SH-SY5Y (cell line): ENCODE results near the gene IL1RAPL2.

Source experiments
- GATA2 ChIP-seq: IDR thresholded peaks from 2 replicates; pipeline ENCODE4 v1.6.1; 2011; ENCODE audit warnings: mild to moderate bottlenecking, low read depth, low read length
- GATA3 ChIP-seq: IDR thresholded peaks from 2 replicates; pipeline ENCODE4 v1.6.1; 2011; ENCODE audit warnings: low read depth, mild to moderate bottlenecking, low read length, moderate library complexity

The IL1RAPL2 gene

DNA sequence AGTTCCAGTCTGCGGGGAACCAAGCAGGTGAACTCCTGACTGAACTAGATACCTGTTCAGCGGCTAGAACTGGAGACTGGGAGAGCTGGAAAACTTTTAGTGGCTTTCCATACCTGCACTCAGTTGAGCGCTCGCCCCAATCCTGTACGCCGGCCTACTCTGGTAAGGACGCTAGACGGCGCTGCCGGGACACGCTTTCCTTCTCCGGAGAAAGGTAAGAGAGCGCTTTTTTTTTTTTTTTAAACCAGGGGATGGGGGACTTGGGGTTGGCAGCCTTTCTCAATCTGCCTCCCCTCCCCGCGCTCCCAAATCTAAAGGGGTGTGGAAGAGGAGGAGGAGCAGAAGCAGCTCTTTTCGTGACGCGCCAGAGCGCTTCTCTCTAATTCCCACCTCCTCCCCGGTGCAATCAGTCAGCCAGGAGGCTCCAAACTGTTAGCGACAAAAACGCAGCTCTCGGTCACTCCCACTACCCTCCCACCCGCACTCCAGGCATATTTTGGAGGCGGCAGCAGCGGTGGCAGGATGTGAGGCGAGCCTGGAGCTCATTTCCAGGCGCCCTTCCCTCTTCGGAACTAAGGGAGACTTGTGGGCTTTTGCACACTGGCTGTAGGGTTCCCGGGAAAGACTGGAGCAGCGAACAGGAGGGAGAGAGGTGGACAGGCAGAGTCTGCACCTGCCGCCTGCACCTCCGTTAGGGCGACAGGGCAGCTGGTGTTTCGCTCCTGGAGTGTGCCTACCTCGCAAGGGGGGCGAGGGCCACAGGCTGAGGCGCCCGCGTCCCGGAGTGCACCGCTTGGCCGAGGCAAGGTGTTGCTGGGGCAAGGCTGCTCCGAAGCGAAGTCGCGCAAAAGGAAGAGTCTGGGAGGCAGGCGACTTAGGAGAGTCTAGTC lies at the start of gene IL1RAPL2:
Gene IL1RAPL2 (plus strand): TSS at position 409 of the 890 bp plus-strand sequence.
- TF ChIP-seq GATA3 (no peak), GATA2 (no peak)

DNA sequence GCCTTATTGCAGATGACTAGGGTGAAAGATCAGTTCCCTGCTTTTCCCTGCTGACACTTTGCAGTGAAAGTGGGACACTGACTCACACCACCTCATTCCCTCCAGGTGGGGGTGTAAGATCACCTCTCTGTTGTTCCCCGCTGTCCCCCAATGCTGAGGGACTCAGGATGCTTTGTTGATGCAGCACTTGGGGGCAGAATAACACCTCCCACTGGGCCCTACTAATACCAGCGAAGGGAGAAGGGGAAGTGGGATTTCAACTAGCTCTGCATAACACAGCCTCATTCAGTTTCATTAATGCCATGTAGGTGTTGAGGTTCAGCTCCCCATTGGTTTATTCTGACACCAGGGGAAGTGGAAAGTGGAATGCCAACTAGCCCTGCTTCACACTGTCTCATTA lies 43.6 kb upstream of the IL1RAPL2 start:
- TF ChIP-seq GATA3 (no peak), GATA2 (no peak)

- no peak for TF ChIP-seq GATA3
- TF ChIP-seq GATA2 = no peak
These were observed 42.1 kb upstream of the IL1RAPL2 start for GRCh38 chrX:104523858-104524257.

DNA sequence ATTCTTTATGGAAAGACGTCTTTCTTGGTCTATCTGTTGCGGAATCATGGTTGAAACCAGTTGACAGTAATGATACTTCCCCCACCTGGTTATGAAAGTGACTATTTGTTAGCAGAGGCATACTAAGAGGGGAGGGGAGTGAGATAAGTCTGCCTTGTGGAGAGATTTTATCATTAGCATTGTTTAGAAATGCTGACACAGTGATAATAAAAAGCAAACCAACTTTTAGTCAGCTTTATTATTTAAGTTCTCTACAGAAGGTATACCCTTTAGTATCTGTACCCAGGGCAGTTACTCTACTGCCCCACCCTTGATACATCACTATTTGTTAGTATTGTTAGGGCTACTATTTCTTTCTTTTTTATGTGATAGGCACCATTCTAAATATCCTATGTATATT lies 26.9 kb upstream of the IL1RAPL2 start:
- TF ChIP-seq GATA3 = no peak
- no peak for TF ChIP-seq GATA2

- no peak for TF ChIP-seq GATA3
These were observed 1.7 kb upstream of the IL1RAPL2 start for GRCh38 chrX:104564335-104564734.

DNA sequence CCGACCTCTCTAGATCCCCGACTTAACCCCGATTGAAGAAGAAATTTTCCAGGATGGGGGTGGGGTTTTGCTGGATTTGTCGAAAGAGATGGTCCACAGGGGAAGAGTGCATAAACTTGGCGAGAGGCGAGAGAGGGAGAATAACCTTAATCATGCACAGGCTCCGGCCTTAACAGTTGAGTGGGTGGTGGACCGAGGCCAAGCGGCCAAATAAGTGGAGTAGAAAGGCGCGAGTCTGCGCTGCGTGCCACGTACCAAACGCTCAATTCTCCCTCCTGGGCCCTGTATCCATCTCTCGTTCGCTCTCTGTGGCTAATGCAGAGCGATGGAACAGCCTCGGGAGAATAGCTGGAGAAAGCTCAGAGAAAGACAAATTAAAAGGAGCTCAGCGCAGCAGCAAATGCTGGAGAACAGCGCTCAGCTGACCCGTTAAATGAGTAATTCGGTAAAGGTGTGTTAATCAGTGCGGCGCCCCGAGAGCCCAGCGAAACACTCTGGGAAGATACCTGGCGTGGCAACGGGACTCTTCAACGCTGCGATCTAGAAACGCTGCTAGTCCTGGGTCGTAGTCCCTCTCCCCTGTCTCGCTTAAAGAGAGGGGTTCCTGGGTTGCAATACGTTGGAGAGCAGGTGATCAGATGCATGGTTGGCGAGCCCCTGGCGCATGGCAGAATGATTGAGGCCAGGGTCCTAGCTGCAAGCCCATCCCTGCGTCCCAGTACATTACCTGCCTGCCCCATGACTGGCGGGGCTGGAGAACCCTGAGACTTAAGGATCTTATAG lies 887 bp upstream of the IL1RAPL2 start:
- no peak for TF ChIP-seq GATA2
- TF ChIP-seq GATA3 = no peak

GRCh38 chrX:104566681-104567501 lies 892 bp downstream of the IL1RAPL2 start:
- TF ChIP-seq GATA3 (no peak), GATA2 (no peak)

DNA sequence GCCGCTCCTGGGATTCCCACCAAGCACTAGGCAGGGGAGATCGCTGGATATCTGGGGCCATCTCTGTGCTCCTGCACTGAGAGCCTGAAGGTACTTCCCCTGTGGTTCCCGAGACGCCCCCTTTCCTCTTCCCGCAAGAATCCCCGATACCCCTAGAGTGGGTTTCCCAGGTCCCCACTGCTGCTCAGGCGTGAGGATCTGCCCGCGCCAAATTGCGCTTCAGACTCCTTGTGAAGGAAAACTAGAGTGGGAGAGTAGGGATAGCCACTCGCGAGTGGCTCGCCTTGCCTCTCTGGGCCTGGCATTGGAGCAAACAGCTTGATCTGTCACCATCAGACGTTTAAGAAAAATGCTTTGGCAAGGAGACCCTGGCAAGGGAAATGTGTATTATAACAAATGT lies 1.5 kb downstream of the IL1RAPL2 start:
- TF ChIP-seq GATA2 (no peak), GATA3 (no peak)

- TF ChIP-seq GATA2 (no peak), GATA3 (no peak)
These were observed 2.4 kb downstream of the IL1RAPL2 start for GRCh38 chrX:104568304-104568915.

DNA sequence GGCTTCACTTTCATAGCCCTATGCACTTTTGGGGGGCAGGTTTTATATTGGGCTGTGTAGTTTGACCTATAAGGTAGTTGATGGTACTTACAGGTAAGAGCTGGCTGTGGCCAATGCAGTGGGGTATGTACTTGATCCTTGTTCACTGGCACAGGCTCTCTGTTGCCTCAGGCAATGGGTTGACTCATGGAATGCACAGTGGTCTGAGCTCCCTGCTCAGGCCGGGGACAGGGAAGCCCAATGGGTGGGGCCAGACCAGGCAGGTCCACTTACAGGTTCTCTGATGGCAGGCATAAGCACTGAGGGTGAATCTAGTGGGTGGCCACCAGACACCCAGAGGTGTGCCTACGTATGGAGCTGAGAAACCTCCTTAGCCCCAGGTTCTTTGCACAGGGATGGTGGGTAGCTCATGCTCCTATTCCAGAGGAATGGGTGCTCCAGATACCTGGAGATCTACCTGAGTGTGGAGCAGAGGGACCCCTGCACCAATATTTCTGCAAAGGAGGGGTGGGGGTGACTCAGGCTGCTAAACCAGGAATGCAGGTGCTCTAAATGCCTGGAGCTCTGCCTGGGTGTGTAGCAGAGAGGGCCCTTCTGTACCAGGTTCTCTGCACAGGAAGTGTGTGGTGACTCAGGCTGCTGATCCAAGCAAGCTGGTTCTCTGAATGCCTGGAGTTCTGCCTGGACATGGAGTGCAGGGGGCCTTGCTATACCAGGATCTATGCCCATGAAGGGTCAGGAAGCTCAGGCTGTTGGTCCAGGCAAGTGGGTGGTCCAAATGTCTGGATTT lies 52.3 kb downstream of the IL1RAPL2 start:
- TF ChIP-seq GATA3 (no peak), GATA2 (no peak)

DNA sequence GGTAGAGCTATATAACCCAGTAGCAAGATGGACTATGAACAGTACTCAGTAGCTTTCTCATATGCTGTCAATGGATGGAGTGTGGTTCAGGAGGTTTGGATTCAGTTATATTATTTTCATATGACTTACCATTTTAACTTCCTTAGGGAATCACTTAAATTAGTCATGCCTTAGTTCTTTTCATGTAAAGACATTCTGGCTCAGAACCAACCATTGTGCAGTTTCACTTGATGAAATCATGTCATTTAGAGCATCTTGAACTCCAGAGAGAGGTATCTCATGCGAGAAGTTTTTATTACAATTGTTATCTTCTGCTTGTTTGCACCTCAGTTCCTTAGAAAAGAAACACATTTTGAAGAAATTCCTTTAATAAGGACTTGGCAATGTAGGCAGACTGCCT lies 55.8 kb downstream of the IL1RAPL2 start:
- TF ChIP-seq GATA3 (no peak), GATA2 (no peak)

DNA sequence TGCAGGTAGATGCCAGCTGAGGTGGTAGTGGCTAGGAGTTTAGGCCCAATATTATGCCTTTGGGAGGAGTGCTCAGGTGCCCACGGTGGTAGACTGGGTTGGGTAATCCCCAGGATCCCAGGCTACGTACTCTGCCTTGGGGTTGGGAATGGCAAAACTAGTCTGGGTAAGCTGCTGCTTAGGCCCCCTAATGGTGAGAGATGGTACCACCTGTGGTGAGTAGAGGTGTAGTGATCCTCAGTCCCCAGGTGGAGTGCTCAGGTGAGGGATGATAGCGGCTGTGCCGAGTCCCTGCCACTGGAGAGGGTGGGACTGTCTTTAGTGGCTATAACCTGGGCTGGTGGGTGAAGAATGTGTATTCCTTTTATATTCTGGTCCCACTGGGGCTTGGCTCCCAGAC lies 75.2 kb downstream of the IL1RAPL2 start:
- TF ChIP-seq GATA2 = no peak
- no peak for TF ChIP-seq GATA3

DNA sequence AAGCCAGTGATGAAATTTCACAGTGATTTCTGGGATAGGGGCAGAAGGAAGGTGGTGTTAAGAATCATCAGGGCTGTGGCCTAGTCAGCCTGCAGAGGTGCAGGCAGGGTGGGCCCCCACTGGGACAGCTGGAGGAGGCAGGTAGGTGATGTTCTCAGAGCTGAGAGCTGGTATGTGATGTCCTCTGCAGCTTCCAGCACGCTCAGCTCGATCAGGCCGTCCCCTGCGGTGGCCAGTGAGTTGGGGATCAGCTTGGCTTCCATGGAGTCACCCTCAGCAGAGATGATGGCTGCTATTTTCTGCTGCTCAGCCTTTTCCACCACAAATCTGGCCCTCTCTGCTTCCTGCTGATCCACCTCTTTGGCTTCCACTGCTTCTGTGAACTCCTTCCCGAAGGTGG lies 81.1 kb downstream of the IL1RAPL2 start:
- TF ChIP-seq GATA3 (no peak), GATA2 (no peak)
